ENCODE data around the gene TPBG.

TPBG gene

DNA sequence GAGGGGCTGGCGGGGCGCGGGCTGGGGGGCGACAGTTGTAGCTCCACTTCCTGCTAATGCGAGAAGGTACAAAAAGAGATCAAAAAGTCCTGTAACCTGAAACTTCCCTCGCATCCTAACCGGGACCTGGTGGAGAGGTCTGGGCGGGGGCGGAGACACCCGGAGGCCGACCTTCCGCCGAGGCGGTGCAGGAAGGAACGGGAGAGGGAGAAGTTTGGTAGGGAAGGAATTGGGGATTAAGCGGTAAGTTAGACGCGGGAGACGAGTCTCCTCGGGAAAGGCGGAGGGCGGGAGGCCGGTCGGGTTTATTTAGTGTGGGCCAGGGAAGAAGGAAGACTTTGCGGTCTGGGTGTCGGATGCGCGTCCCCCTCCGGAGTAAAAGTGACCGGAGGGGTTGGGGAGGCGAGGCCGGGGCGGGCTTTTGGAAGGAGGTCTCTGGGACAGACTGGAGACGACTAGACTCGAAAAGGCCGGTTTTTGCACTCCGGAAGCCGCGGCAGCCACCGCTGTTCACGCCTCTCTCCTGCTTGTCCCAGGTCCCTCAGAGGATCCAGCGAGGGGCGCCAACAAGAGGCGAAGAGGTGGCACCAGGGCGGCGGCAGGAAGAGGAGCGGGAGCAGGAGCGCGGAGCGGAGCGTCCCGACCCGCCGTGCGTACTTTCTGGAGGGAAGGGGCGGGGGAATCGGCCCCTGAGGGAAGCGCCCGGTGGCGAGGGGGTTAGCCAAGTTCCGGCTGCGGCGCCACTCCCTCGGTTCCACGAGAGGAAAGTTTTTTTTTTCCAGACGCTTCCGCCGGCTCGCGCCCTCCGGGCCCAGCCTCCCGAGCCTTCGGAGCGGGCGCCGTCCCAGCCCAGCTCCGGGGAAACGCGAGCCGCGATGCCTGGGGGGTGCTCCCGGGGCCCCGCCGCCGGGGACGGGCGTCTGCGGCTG is 734 bp downstream of the TPBG start (continued):
- TF ChIP-seq REPIN1 (tag by site-specific recombination; IDR thresholded peaks at IDR 0.05; ENCODE audit: low read depth) (no peak), ZNF791 (tag by site-specific recombination; IDR thresholded peaks at IDR 0.05) (no peak), ZNF266 (tag by site-specific recombination; IDR thresholded peaks at IDR 0.05; ENCODE audit: low read depth) (no peak), ZNF157 (tag by site-specific recombination; IDR thresholded peaks at IDR 0.05) (no peak), TRIM28 (IDR thresholded peaks at IDR 0.05; ENCODE audit: borderline replicate concordance, low read length) (0 out of 2 replicates have a peak, but pooled peaks have one; percentile 3), HOXA7 (CRISPR knock-in tag; IDR thresholded peaks at IDR 0.05; ENCODE audit: borderline replicate concordance) (no peak)
- TF ChIP-seq, protein P1, sequence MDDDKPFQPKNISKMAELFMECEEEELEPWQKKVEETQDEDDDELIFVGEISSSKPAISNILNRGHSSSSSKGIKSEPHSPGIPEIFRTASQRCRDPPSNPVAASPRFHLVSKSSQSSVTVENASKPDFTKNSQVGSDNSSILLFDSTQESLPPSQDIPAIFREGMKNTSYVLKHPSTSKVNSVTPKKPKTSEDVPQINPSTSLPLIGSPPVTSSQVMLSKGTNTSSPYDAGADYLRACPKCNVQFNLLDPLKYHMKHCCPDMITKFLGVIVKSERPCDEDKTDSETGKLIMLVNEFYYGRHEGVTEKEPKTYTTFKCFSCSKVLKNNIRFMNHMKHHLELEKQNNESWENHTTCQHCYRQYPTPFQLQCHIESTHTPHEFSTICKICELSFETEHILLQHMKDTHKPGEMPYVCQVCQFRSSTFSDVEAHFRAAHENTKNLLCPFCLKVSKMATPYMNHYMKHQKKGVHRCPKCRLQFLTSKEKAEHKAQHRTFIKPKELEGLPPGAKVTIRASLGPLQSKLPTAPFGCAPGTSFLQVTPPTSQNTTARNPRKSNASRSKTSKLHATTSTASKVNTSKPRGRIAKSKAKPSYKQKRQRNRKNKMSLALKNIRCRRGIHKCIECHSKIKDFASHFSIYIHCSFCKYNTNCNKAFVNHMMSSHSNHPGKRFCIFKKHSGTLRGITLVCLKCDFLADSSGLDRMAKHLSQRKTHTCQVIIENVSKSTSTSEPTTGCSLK (tag by site-specific recombination; IDR thresholded peaks at IDR 0.05), result no peak
- TF ChIP-seq, protein P2, sequence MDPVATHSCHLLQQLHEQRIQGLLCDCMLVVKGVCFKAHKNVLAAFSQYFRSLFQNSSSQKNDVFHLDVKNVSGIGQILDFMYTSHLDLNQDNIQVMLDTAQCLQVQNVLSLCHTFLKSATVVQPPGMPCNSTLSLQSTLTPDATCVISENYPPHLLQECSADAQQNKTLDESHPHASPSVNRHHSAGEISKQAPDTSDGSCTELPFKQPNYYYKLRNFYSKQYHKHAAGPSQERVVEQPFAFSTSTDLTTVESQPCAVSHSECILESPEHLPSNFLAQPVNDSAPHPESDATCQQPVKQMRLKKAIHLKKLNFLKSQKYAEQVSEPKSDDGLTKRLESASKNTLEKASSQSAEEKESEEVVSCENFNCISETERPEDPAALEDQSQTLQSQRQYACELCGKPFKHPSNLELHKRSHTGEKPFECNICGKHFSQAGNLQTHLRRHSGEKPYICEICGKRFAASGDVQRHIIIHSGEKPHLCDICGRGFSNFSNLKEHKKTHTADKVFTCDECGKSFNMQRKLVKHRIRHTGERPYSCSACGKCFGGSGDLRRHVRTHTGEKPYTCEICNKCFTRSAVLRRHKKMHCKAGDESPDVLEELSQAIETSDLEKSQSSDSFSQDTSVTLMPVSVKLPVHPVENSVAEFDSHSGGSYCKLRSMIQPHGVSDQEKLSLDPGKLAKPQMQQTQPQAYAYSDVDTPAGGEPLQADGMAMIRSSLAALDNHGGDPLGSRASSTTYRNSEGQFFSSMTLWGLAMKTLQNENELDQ (tag by site-specific recombination; IDR thresholded peaks at IDR 0.05; ENCODE audit: low read depth), result no peak

DNA sequence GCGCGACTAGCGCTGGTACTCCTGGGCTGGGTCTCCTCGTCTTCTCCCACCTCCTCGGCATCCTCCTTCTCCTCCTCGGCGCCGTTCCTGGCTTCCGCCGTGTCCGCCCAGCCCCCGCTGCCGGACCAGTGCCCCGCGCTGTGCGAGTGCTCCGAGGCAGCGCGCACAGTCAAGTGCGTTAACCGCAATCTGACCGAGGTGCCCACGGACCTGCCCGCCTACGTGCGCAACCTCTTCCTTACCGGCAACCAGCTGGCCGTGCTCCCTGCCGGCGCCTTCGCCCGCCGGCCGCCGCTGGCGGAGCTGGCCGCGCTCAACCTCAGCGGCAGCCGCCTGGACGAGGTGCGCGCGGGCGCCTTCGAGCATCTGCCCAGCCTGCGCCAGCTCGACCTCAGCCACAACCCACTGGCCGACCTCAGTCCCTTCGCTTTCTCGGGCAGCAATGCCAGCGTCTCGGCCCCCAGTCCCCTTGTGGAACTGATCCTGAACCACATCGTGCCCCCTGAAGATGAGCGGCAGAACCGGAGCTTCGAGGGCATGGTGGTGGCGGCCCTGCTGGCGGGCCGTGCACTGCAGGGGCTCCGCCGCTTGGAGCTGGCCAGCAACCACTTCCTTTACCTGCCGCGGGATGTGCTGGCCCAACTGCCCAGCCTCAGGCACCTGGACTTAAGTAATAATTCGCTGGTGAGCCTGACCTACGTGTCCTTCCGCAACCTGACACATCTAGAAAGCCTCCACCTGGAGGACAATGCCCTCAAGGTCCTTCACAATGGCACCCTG is 1.6 kb downstream of the TPBG start:
- ChIA-PET POLR2A (interaction anchor here (0.8 to 3.1 kb wide), 2 partner anchors 31 to 103 kb away, joined by 3 to 11 read pairs; no protein-coding TSS in a partner anchor), CTCF (interaction anchor here (0.5 to 1.2 kb wide), 4 partner anchors 20 to 692 kb away, joined by 3 to 4 read pairs (median 4); no protein-coding TSS in a partner anchor)
- Histone ChIP-seq H3K27ac (ENCODE audit: extremely low read depth, low read depth, low read length) (peak overlapping the region; percentile 92), H3K9me3 (ENCODE audit: control insufficient read depth, insufficient read depth, low read depth, low read length) (no peaks in the 10 kb centered on the region), H3K36me3 (ENCODE audit: control insufficient read depth in 2 of 2, insufficient read depth in 1 of 2, low read length in 2 of 2) (peaks cover 0 to 15% of the 10 kb centered on the region in 2 experiments; a peak in 2 of 3 replicates), H3K4me1 (ENCODE audit: control insufficient read depth, insufficient read depth, low read length) (peaks cover 8% of the 10 kb centered on the region), H3K4me3 (ENCODE audit: low read depth, low read length) (peak overlapping the region; percentile 85)
- TF ChIP-seq ZNF169 (tag by site-specific recombination; IDR thresholded peaks at IDR 0.05) (no peak), ZNF426 (tag by site-specific recombination; IDR thresholded peaks at IDR 0.05) (no peak), ZNF654 (tag by site-specific recombination; IDR thresholded peaks at IDR 0.05; ENCODE audit: low read depth) (no peak), ZNF202 (tag by site-specific recombination; IDR thresholded peaks at IDR 0.05; ENCODE audit: borderline replicate concordance) (peak; percentile 98), ZNF266 (tag by site-specific recombination; IDR thresholded peaks at IDR 0.05; ENCODE audit: low read depth) (no peak), ZNF624 (tag by site-specific recombination; IDR thresholded peaks at IDR 0.05) (no peak), ZSCAN30 (tag by site-specific recombination; IDR thresholded peaks at IDR 0.05) (no peak), ZNF621 (tag by site-specific recombination; IDR thresholded peaks at IDR 0.05) (no peak)
- TF ChIP-seq, protein P3, sequence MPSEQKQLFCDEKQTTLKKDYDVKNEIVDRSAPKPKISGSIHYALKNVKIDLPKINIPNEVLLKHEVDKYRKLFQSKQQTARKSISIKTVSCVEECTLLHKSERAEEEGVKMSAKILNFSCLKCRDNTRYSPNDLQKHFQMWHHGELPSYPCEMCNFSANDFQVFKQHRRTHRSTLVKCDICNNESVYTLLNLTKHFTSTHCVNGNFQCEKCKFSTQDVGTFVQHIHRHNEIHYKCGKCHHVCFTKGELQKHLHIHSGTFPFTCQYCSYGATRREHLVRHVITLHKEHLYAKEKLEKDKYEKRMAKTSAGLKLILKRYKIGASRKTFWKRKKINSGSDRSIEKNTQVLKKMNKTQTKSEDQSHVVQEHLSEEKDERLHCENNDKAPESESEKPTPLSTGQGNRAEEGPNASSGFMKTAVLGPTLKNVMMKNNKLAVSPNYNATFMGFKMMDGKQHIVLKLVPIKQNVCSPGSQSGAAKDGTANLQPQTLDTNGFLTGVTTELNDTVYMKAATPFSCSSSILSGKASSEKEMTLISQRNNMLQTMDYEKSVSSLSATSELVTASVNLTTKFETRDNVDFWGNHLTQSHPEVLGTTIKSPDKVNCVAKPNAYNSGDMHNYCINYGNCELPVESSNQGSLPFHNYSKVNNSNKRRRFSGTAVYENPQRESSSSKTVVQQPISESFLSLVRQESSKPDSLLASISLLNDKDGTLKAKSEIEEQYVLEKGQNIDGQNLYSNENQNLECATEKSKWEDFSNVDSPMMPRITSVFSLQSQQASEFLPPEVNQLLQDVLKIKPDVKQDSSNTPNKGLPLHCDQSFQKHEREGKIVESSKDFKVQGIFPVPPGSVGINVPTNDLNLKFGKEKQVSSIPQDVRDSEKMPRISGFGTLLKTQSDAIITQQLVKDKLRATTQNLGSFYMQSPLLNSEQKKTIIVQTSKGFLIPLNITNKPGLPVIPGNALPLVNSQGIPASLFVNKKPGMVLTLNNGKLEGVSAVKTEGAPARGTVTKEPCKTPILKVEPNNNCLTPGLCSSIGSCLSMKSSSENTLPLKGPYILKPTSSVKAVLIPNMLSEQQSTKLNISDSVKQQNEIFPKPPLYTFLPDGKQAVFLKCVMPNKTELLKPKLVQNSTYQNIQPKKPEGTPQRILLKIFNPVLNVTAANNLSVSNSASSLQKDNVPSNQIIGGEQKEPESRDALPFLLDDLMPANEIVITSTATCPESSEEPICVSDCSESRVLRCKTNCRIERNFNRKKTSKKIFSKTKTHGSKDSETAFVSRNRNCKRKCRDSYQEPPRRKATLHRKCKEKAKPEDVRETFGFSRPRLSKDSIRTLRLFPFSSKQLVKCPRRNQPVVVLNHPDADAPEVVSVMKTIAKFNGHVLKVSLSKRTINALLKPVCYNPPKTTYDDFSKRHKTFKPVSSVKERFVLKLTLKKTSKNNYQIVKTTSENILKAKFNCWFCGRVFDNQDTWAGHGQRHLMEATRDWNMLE (tag by site-specific recombination; conservative IDR thresholded peaks at IDR 0.05; ENCODE audit: low read depth), result no peak
- TF ChIP-seq, protein P4, sequence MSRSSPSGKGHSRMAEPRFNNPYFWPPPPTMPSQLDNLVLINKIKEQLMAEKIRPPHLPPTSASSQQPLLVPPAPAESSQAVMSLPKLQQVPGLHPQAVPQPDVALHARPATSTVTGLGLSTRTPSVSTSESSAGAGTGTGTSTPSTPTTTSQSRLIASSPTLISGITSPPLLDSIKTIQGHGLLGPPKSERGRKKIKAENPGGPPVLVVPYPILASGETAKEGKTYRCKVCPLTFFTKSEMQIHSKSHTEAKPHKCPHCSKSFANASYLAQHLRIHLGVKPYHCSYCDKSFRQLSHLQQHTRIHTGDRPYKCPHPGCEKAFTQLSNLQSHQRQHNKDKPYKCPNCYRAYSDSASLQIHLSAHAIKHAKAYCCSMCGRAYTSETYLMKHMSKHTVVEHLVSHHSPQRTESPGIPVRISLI (tag by site-specific recombination; IDR thresholded peaks at IDR 0.05), result no peak
- TF ChIP-seq, protein P5, sequence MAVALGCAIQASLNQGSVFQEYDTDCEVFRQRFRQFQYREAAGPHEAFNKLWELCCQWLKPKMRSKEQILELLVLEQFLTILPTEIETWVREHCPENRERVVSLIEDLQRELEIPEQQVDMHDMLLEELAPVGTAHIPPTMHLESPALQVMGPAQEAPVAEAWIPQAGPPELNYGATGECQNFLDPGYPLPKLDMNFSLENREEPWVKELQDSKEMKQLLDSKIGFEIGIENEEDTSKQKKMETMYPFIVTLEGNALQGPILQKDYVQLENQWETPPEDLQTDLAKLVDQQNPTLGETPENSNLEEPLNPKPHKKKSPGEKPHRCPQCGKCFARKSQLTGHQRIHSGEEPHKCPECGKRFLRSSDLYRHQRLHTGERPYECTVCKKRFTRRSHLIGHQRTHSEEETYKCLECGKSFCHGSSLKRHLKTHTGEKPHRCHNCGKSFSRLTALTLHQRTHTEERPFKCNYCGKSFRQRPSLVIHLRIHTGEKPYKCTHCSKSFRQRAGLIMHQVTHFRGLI (tag by site-specific recombination; IDR thresholded peaks at IDR 0.05), result 0 out of 2 replicates have a peak, but pooled peaks have one; percentile 7

Measured in HEK293 (cell line).